ENCODE measurements around the gene PLCH1. TPM values are rescaled to one million over a fixed set of nuclear protein-coding genes. Genes with fewer than 3 reads are reported as not detected.

The PLCH1 gene
- total RNA-seq, 1 experiment from 2014 or later, result 13.4 TPM

GRCh38 chr3:155744010-155744625, 753 bp downstream of the PLCH1 start:
- Mint-ChIP-seq H3K27ac (ENCODE audit: unreplicated experiment) (peak overlapping the region; percentile 74), H3K36me3 (ENCODE audit: insufficient read depth, unreplicated experiment) (peaks cover 25% of the 10 kb centered on the region), H3K4me3 (ENCODE audit: low read depth, unreplicated experiment) (peak overlapping the region; percentile 84), H3K9me3 (ENCODE audit: low read depth, unreplicated experiment) (no peaks in the 10 kb centered on the region), H3K27me3 (ENCODE audit: unreplicated experiment) (no peaks in the 10 kb centered on the region), H3K4me1 (ENCODE audit: low read depth, unreplicated experiment) (peaks cover 63% of the 10 kb centered on the region)
- BruUV-seq (replicated peaks), result no TSS peak
- intact Hi-C loops (cut with micrococcal nuclease; ENCODE audit: unreplicated experiment), result loop anchor here (5.0 kb wide), 1 partner anchor 128 kb away; the partner anchor contains the start of gene GMPS
- TF ChIP-seq CTCF (IDR thresholded peaks at IDR 0.05; ENCODE audit: unreplicated experiment), result no peak
- CTCF ChIA-PET, result interaction anchor here (0.8 to 2.2 kb wide), 4 partner anchors 31 to 593 kb away, joined by 3 to 8 read pairs (median 5); partner anchors contain the start of gene C3orf33
- peak; percentile 88 for DNase-seq

- intact Hi-C loops (cut with micrococcal nuclease; ENCODE audit: unreplicated experiment), result loop anchor here (5.0 kb wide), 1 partner anchor 129 kb away; the partner anchor contains the start of gene GMPS
- BruUV-seq (replicated peaks), result no TSS peak
- DNase-seq, result no peak
- Mint-ChIP-seq H3K27me3 (ENCODE audit: unreplicated experiment) (no peaks in the 10 kb centered on the region), H3K4me3 (ENCODE audit: low read depth, unreplicated experiment) (peak overlapping the region; percentile 84), H3K36me3 (ENCODE audit: insufficient read depth, unreplicated experiment) (peaks cover 30% of the 10 kb centered on the region), H3K27ac (ENCODE audit: unreplicated experiment) (peak overlapping the region; percentile 74), H3K4me1 (ENCODE audit: low read depth, unreplicated experiment) (peaks cover 63% of the 10 kb centered on the region), H3K9me3 (ENCODE audit: low read depth, unreplicated experiment) (no peaks in the 10 kb centered on the region)
- TF ChIP-seq CTCF (IDR thresholded peaks at IDR 0.05; ENCODE audit: unreplicated experiment), result no peak
- CTCF ChIA-PET, result interaction anchor here (0.8 to 2.2 kb wide), 3 partner anchors 62 to 593 kb away, joined by 3 to 8 read pairs (median 3); partner anchors contain the start of gene C3orf33
Measured at GRCh38 chr3:155743606-155744005, 1.3 kb downstream of the PLCH1 start.

GRCh38 chr3:155742349-155742965, 2.4 kb downstream of the PLCH1 start:
- CTCF ChIA-PET, result no interaction called here
- Mint-ChIP-seq H3K4me3 (ENCODE audit: low read depth, unreplicated experiment) (peak overlapping the region; percentile 84), H3K27ac (ENCODE audit: unreplicated experiment) (peak overlapping the region; percentile 6)

GRCh38 chr3:155741603-155742002, 3.3 kb downstream of the PLCH1 start:
- intact Hi-C loops (cut with micrococcal nuclease; ENCODE audit: unreplicated experiment), result loop anchor here (5.0 kb wide), 1 partner anchor 131 kb away; the partner anchor contains the start of gene GMPS
- Mint-ChIP-seq H3K27ac (ENCODE audit: unreplicated experiment) (no peak overlapping the region), H3K4me1 (ENCODE audit: low read depth, unreplicated experiment) (peaks cover 56% of the 10 kb centered on the region), H3K9me3 (ENCODE audit: low read depth, unreplicated experiment) (no peaks in the 10 kb centered on the region), H3K36me3 (ENCODE audit: insufficient read depth, unreplicated experiment) (peaks cover 46% of the 10 kb centered on the region), H3K4me3 (ENCODE audit: low read depth, unreplicated experiment) (no peak overlapping the region), H3K27me3 (ENCODE audit: unreplicated experiment) (no peaks in the 10 kb centered on the region)
- TF ChIP-seq CTCF (IDR thresholded peaks at IDR 0.05; ENCODE audit: unreplicated experiment), result no peak
- DNase-seq, result no peak
- CTCF ChIA-PET, result interaction anchor here (0.6 kb wide), 2 partner anchors 439 to 1411 kb away, joined by 3 read pairs; no protein-coding TSS in a partner anchor
- no TSS peak for BruUV-seq (replicated peaks)

More at GRCh38 chr3:155742349-155742965, 2.4 kb downstream of the PLCH1 start:
- no TSS peak for BruUV-seq (replicated peaks)
- no peak for DNase-seq
- no peaks in the 10 kb centered on the region for H3K9me3 Mint-ChIP-seq (ENCODE audit: low read depth, unreplicated experiment)
- H3K27me3 Mint-ChIP-seq (ENCODE audit: unreplicated experiment), result no peaks in the 10 kb centered on the region
- H3K36me3 Mint-ChIP-seq (ENCODE audit: insufficient read depth, unreplicated experiment), result peaks cover 41% of the 10 kb centered on the region
- intact Hi-C loops (cut with micrococcal nuclease; ENCODE audit: unreplicated experiment), result loop anchor here (5.0 kb wide), 1 partner anchor 130 kb away; the partner anchor contains the start of gene GMPS
- H3K4me1 Mint-ChIP-seq (ENCODE audit: low read depth, unreplicated experiment), result peaks cover 63% of the 10 kb centered on the region
- no peak for TF ChIP-seq CTCF (IDR thresholded peaks at IDR 0.05; ENCODE audit: unreplicated experiment)

Data from Calu3 (cell line).